Measurements from ENCODE around the gene MCM7.
A peak's percentile ranks its signal among the peaks of the same experiment; 100 is the strongest.

Gene MCM7

GRCh38 chr7:100088095-100088620, 13.0 kb downstream of the MCM7 start:
- TF ChIP-seq CTCF (IDR thresholded peaks at IDR 0.05) = no peak
- intact Hi-C loops (cut with DNase I; ENCODE audit: low total_unique reads) = loop anchor here (10.0 kb wide), 1 partner anchor 73 kb away; the partner anchor contains the start of gene ZKSCAN1
- H3K36me3 ChIP-seq = peaks cover 27 to 32% (median 29%) of the 10 kb centered on the region in 3 donors

GRCh38 chr7:100087055-100087750, 14.0 kb downstream of the MCM7 start:
- Histone ChIP-seq H3K4me3 (no peak overlapping the region), H3K27ac (peak overlapping the region in 1 of 2 donors; percentile 90), H3K36me3 (peaks cover 17 to 23% (median 20%) of the 10 kb centered on the region in 3 donors), H3K27me3 (no peaks in the 10 kb centered on the region), H3K9me3 (no peaks in the 10 kb centered on the region), H3K4me1 (peaks cover 0 to 24% (median 15%) of the 10 kb centered on the region in 4 donors)
- no peak for TF ChIP-seq CTCF (IDR thresholded peaks at IDR 0.05)
- intact Hi-C loops (cut with DNase I; ENCODE audit: low total_unique reads) = loop anchor here (10.0 kb wide), 1 partner anchor 72 kb away; the partner anchor contains the start of gene ZKSCAN1
- no peak for DNase-seq

More at GRCh38 chr7:100088095-100088620, 13.0 kb downstream of the MCM7 start:
- peak overlapping the region; percentile 84 to 90 for H3K27ac ChIP-seq
- peak overlapping the region; percentile 80 to 84 for H3K4me3 ChIP-seq
- no peaks in the 10 kb centered on the region for H3K9me3 ChIP-seq
- no peak for DNase-seq
- no peaks in the 10 kb centered on the region for H3K27me3 ChIP-seq
- H3K4me1 ChIP-seq = peaks cover 0 to 17% (median 12%) of the 10 kb centered on the region in 4 donors

- H3K27me3 ChIP-seq = no peaks in the 10 kb centered on the region
- no peaks in the 10 kb centered on the region for H3K9me3 ChIP-seq
- peaks cover 3 to 6% (median 3%) of the 10 kb centered on the region in 3 donors for H3K36me3 ChIP-seq
- no peak overlapping the region for H3K27ac ChIP-seq
- H3K4me1 ChIP-seq = peaks cover 3 to 32% (median 23%) of the 10 kb centered on the region in 4 donors
- no peak overlapping the region for H3K4me3 ChIP-seq
- DNase-seq = no peak
- intact Hi-C loops (cut with DNase I; ENCODE audit: low total_unique reads) = loop anchor here (10.0 kb wide), 1 partner anchor 71 kb away; the partner anchor contains the start of gene ZKSCAN1
- TF ChIP-seq CTCF (IDR thresholded peaks at IDR 0.05) = no peak
These were observed 15.7 kb downstream of the MCM7 start for GRCh38 chr7:100085515-100085914.

GRCh38 chr7:100082978-100083377, 18.2 kb downstream of the MCM7 start:
- Histone ChIP-seq H3K27ac (no peak overlapping the region), H3K4me3 (no peak overlapping the region)

More at GRCh38 chr7:100082978-100083377, 18.2 kb downstream of the MCM7 start:
- no peaks in the 10 kb centered on the region for H3K27me3 ChIP-seq
- DNase-seq = no peak
- no peaks in the 10 kb centered on the region for H3K9me3 ChIP-seq
- H3K36me3 ChIP-seq = peaks cover 0 to 15% (median 10%) of the 10 kb centered on the region in 3 donors
- H3K4me1 ChIP-seq = peaks cover 5 to 41% (median 25%) of the 10 kb centered on the region in 4 donors
- intact Hi-C loops (cut with DNase I; ENCODE audit: low total_unique reads) = loop anchor here (5.0 to 10.0 kb wide), 2 partner anchors 36 to 68 kb away; partner anchors contain the start of genes ZKSCAN1 and ZSCAN21
- TF ChIP-seq CTCF (IDR thresholded peaks at IDR 0.05) = no peak
